ENCODE results near the gene LARGE1. TPM values are rescaled to one million over a fixed set of nuclear protein-coding genes. Genes with fewer than 3 reads are reported as not detected.

The LARGE1 gene
- total and polyA plus RNA-seq, 2 experiments from 2014 or later = 21.2 to 23.6 TPM

GRCh38 chr22:33593818-33594217 lies 326.5 kb downstream of the LARGE1 start:
- DNase-seq (ENCODE audit: low spot score) = no peak
- H3K79me2 ChIP-seq = no peaks in the 10 kb centered on the region
- H3K36me3 ChIP-seq (replicated peaks; ENCODE audit: insufficient read depth, low read depth) = no peaks in the 10 kb centered on the region
- no peak overlapping the region for H3K4me2 ChIP-seq
- TF ChIP-seq, protein P1, sequence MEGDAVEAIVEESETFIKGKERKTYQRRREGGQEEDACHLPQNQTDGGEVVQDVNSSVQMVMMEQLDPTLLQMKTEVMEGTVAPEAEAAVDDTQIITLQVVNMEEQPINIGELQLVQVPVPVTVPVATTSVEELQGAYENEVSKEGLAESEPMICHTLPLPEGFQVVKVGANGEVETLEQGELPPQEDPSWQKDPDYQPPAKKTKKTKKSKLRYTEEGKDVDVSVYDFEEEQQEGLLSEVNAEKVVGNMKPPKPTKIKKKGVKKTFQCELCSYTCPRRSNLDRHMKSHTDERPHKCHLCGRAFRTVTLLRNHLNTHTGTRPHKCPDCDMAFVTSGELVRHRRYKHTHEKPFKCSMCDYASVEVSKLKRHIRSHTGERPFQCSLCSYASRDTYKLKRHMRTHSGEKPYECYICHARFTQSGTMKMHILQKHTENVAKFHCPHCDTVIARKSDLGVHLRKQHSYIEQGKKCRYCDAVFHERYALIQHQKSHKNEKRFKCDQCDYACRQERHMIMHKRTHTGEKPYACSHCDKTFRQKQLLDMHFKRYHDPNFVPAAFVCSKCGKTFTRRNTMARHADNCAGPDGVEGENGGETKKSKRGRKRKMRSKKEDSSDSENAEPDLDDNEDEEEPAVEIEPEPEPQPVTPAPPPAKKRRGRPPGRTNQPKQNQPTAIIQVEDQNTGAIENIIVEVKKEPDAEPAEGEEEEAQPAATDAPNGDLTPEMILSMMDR (IDR thresholded peaks at IDR 0.05; ENCODE audit: poor library complexity) = no peak
- TF ChIP-seq EZH2 (IDR thresholded peaks at IDR 0.05; ENCODE audit: borderline replicate concordance) (no peak), EZH2phosphoT487 (IDR thresholded peaks at IDR 0.05; ENCODE audit: low read depth, severe bottlenecking, unreplicated experiment) (no peak)
- H3K9me3 ChIP-seq (ENCODE audit: low read depth) = no peaks in the 10 kb centered on the region
- H3K9me2 ChIP-seq (replicated peaks; ENCODE audit: insufficient read depth) = no peaks in the 10 kb centered on the region
- no peak overlapping the region for H3K4me3 ChIP-seq
- WGBS (ENCODE audit: low lambda C conversion rate, missing lambda C conversion rate) = 93% methylated on average over 5 of the region's 5 CpGs
- no peaks in the 10 kb centered on the region for H3K27me3 ChIP-seq
- no peaks in the 10 kb centered on the region for H3K4me1 ChIP-seq (ENCODE audit: insufficient read depth)
- no peak overlapping the region for H3K27ac ChIP-seq
- no peaks in the 10 kb centered on the region for H4K20me1 ChIP-seq (ENCODE audit: insufficient read depth, poor library complexity, severe bottlenecking)
- H2AFZ ChIP-seq = no peak overlapping the region

- TF ChIP-seq EZH2 (IDR thresholded peaks at IDR 0.05; ENCODE audit: borderline replicate concordance) (no peak), EZH2phosphoT487 (IDR thresholded peaks at IDR 0.05; ENCODE audit: low read depth, severe bottlenecking, unreplicated experiment) (no peak)
- TF ChIP-seq, protein P1 (IDR thresholded peaks at IDR 0.05; ENCODE audit: poor library complexity) = no peak
- Histone ChIP-seq H3K9me2 (replicated peaks; ENCODE audit: insufficient read depth) (no peaks in the 10 kb centered on the region), H3K79me2 (no peaks in the 10 kb centered on the region), H3K9me3 (ENCODE audit: low read depth) (no peaks in the 10 kb centered on the region), H3K27ac (no peak overlapping the region), H3K36me3 (replicated peaks; ENCODE audit: insufficient read depth, low read depth) (no peaks in the 10 kb centered on the region), H2AFZ (no peak overlapping the region), H3K27me3 (no peaks in the 10 kb centered on the region), H3K4me3 (no peak overlapping the region), H3K4me1 (ENCODE audit: insufficient read depth) (no peaks in the 10 kb centered on the region), H4K20me1 (ENCODE audit: insufficient read depth, poor library complexity, severe bottlenecking) (no peaks in the 10 kb centered on the region), H3K4me2 (no peak overlapping the region)
- no peak for DNase-seq (ENCODE audit: low spot score)
These were observed 328.3 kb downstream of the LARGE1 start for GRCh38 chr22:33591946-33592345.

DNA sequence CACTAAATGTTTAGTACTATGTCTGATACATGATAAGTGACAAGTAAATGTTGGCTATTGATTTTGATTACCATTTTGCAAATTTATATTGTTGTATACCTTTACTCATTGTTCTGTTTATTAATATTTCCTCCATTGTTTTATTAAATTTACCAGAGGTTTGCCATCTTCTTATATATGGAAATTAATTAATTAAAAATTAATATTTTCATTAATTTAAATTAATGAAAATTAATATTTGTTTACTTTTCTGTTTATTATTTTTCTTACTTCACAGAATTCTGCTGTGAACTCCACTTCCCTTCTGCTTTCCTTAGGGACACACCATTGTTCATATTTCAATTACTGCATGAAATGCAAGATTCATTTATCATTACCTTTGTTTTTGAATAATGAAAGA lies 331.0 kb downstream of the LARGE1 start:
- no peak overlapping the region for H2AFZ ChIP-seq
- H3K9me3 ChIP-seq (ENCODE audit: low read depth) = no peaks in the 10 kb centered on the region
- H3K4me2 ChIP-seq = no peak overlapping the region
- H3K4me3 ChIP-seq = no peak overlapping the region
- no peak overlapping the region for H3K27ac ChIP-seq
- no peaks in the 10 kb centered on the region for H3K9me2 ChIP-seq (replicated peaks; ENCODE audit: insufficient read depth)
- H3K79me2 ChIP-seq = no peaks in the 10 kb centered on the region
- DNase-seq (ENCODE audit: low spot score) = no peak
- no peaks in the 10 kb centered on the region for H3K27me3 ChIP-seq
- no peaks in the 10 kb centered on the region for H4K20me1 ChIP-seq (ENCODE audit: insufficient read depth, poor library complexity, severe bottlenecking)
- H3K4me1 ChIP-seq (ENCODE audit: insufficient read depth) = no peaks in the 10 kb centered on the region
- TF ChIP-seq, protein P1 (IDR thresholded peaks at IDR 0.05; ENCODE audit: poor library complexity) = no peak
- TF ChIP-seq EZH2phosphoT487 (IDR thresholded peaks at IDR 0.05; ENCODE audit: low read depth, severe bottlenecking, unreplicated experiment) = no peak
- no peaks in the 10 kb centered on the region for H3K36me3 ChIP-seq (replicated peaks; ENCODE audit: insufficient read depth, low read depth)

GRCh38 chr22:33588860-33589259 lies 331.4 kb downstream of the LARGE1 start:
- Histone ChIP-seq H3K4me3 (no peak overlapping the region), H3K36me3 (replicated peaks; ENCODE audit: insufficient read depth, low read depth) (no peaks in the 10 kb centered on the region), H3K27ac (no peak overlapping the region), H2AFZ (no peak overlapping the region), H3K79me2 (no peaks in the 10 kb centered on the region), H3K9me3 (ENCODE audit: low read depth) (no peaks in the 10 kb centered on the region), H4K20me1 (ENCODE audit: insufficient read depth, poor library complexity, severe bottlenecking) (no peaks in the 10 kb centered on the region), H3K4me1 (ENCODE audit: insufficient read depth) (no peaks in the 10 kb centered on the region), H3K4me2 (no peak overlapping the region), H3K27me3 (no peaks in the 10 kb centered on the region), H3K9me2 (replicated peaks; ENCODE audit: insufficient read depth) (no peaks in the 10 kb centered on the region)
- WGBS (ENCODE audit: low lambda C conversion rate, missing lambda C conversion rate) = 79% methylated on average over 2 of the region's 2 CpGs
- no peak for DNase-seq (ENCODE audit: low spot score)
- TF ChIP-seq EZH2phosphoT487 (IDR thresholded peaks at IDR 0.05; ENCODE audit: low read depth, severe bottlenecking, unreplicated experiment) (no peak), EZH2 (IDR thresholded peaks at IDR 0.05; ENCODE audit: borderline replicate concordance) (no peak)
- TF ChIP-seq, protein P1 (IDR thresholded peaks at IDR 0.05; ENCODE audit: poor library complexity) = no peak

Measured in hepatocyte (in vitro differentiated cells).